GM12878 (cell line): ENCODE results near the gene C17orf107. TPM values are rescaled to one million over a fixed set of nuclear protein-coding genes. Genes with fewer than 3 reads are reported as not detected.

ENCODE experiments used
- ATAC-seq: fragments of 200-7000 bp; cut with Tn5 transposase; 3 replicates; pipeline ENCODE4 v1.9.1; 2020; ENCODE audit warnings: mild to moderate bottlenecking, moderate library complexity
- BruUV-seq: library from RNA; stranded (reverse); fragments of 400-500 nt; replicated peaks from 2 replicates; lab custom pipeline; 2021; lab: Mats Ljungman, UMichigan
- CTCF ChIA-PET: fragments of 300-600 bp; sonication (Branson Sonifier 250); formaldehyde crosslinking; extraction: SDS; loops from one replicate; lab custom pipeline; 2021; ENCODE audit warnings: inconsistent platforms; lab: Yijun Ruan, JAX
- POLR2A ChIA-PET: fragments of 350-600 bp; formaldehyde crosslinking; extraction: SDS; loops from one replicate; lab custom pipeline; 2021; ENCODE audit warnings: inconsistent platforms; lab: Charles Lee
- RAD21 ChIA-PET: fragments of 300-600 bp; sonication (Branson Sonifier 250); formaldehyde crosslinking; loops from one replicate; lab custom pipeline; 2023; ENCODE audit warnings: antibody characterized with exemption; ENCODE audit not compliant: unreplicated experiment; lab: Charles Lee
- SMC1A ChIA-PET: fragments of 300-600 bp; sonication (Branson Sonifier 250); formaldehyde crosslinking; loops from one replicate; lab custom pipeline; 2023; ENCODE audit not compliant: unreplicated experiment, uncharacterized antibody; lab: Charles Lee
- DNase-seq: peaks from one replicate; pipeline ENCODE4 v3.0.0-alpha.2; 2011; ENCODE audit warnings: low read depth, low spot score
- FAIRE-seq: peaks from 3 replicates; lab custom pipeline; 2011; peaks lifted over from hg19 to GRCh38; lab: Jason Lieb, UNC
- H2AFZ ChIP-seq: 2 replicates; pipeline ENCODE4 v1.6.0; 2011; ENCODE audit warnings: low read depth, low read length, control low read depth; ENCODE audit not compliant: control insufficient read depth
- H3K27ac ChIP-seq: 2 replicates; pipeline ENCODE4 v1.5.1; 2011; ENCODE audit warnings: control low read depth; ENCODE audit not compliant: control insufficient read depth, insufficient read depth
- H3K27me3 ChIP-seq, 2 experiments: replicated peaks in 1 of 2; 2 replicates each; pipeline versions ENCODE4 v1.6.0 to v1.6.1; 2011; ENCODE audit warnings: low read length in 1 of 2; ENCODE audit not compliant: control insufficient read depth in 2 of 2, insufficient read depth in 2 of 2
- H3K36me3 ChIP-seq, 2 experiments: 2 replicates each; pipeline ENCODE4 v1.5.1; 2011; ENCODE audit warnings: low read length in 1 of 2; ENCODE audit not compliant: control insufficient read depth in 2 of 2, insufficient read depth in 2 of 2
- H3K4me1 ChIP-seq: 2 replicates; pipeline ENCODE4 v1.6.1; 2011; ENCODE audit warnings: mild to moderate bottlenecking, low read length, moderate library complexity, mixed read lengths; ENCODE audit not compliant: control insufficient read depth, insufficient read depth
- H3K4me2 ChIP-seq: 2 replicates; pipeline ENCODE4 v1.6.0; 2011; ENCODE audit warnings: control low read depth; ENCODE audit not compliant: control insufficient read depth, insufficient read depth
- H3K4me3 ChIP-seq: fragments of 200-600 bp; sonication (generic); 2 replicates; pipeline ENCODE4 v1.5.1; 2016
- H3K79me2 ChIP-seq: 2 replicates; pipeline ENCODE4 v1.6.0; 2011; ENCODE audit warnings: low read length; ENCODE audit not compliant: control insufficient read depth, insufficient read depth
- H3K9ac ChIP-seq: 2 replicates; pipeline ENCODE4 v1.8.0; 2011; ENCODE audit warnings: low read length, control low read depth, mixed read lengths; ENCODE audit not compliant: control insufficient read depth, insufficient read depth
- H3K9me3 ChIP-seq: replicated peaks from 3 replicates; pipeline ENCODE4 v1.5.1; 2011; ENCODE audit warnings: mild to moderate bottlenecking, low read length; ENCODE audit not compliant: control insufficient read depth, insufficient read depth
- H4K20me1 ChIP-seq: 2 replicates; pipeline ENCODE4 v1.6.0; 2011; ENCODE audit not compliant: control insufficient read depth, insufficient read depth
- ZBED1 ChIP-seq: IDR thresholded peaks from 2 replicates; pipeline ENCODE4 v1.6.1; 2016; ENCODE audit warnings: borderline replicate concordance
- WGBS: methylation state at CpG from one replicate; pipeline ENCODE4 v1.1.6; 2016; ENCODE audit warnings: low lambda C conversion rate; ENCODE audit not compliant: insufficient replicate concordance, insufficient coverage; ENCODE audit errors: missing lambda C conversion rate; 5-methylcytosine and 5-hydroxymethylcytosine counted together
- in situ Hi-C: fragments of 300-500 bp; cut with MboI; formaldehyde crosslinking; loops from 9 replicates; pipeline ENCODE4 v1.14.3; 2018; ENCODE audit warnings: mixed read lengths
- intact Hi-C: fragments of 100-400 bp; cut with micrococcal nuclease; formaldehyde crosslinking; loops from one replicate; pipeline ENCODE4 v1.14.2; 2022; ENCODE audit not compliant: unreplicated experiment
- polyA plus RNA-seq, 11 experiments: library from polyadenylated mRNA; depleted of rRNA in 4 of 11; unstranded in 6 of 11; stranded (reverse) in 5 of 11; fragments of >200 nt; fragmentation: Nextera tagmentation in 4 of 11; fragmentation: Illumina TruSeq in 1 of 11; extraction: Ambion mirVana in 4 of 11; extraction: Trizol in 1 of 11; gene quantifications; 1 replicate in 1 of 11; 2 replicates in 10 of 11; pipeline versions ENCODE4 v1.2.1 to v1.2.3, GENCODE V29; 2011 to 2016; ENCODE audit warnings: inconsistent platforms in 2 of 11, missing spikeins in 2 of 11, low read depth in 1 of 11
- total RNA-seq, 4 experiments: library from RNA; depleted of rRNA in 3 of 4; stranded (reverse); fragments of >200 nt in 3 of 4; fragmentation: Illumina TruSeq in 1 of 4; extraction: Trizol in 1 of 4; gene quantifications; 2 replicates each; pipeline versions ENCODE4 v1.2.1 to v1.2.3, GENCODE V29; 2013 to 2021
- TF ChIP-seq, protein P1 (sequence below): fragments of 450-650 bp; formaldehyde crosslinking; IDR thresholded peaks from 2 replicates; pipeline ENCODE4 v1.4.0; 2020; ENCODE audit warnings: mild to moderate bottlenecking, moderate library complexity
- TF ChIP-seq, protein P2 (sequence below): fragments of 450-650 bp; IDR thresholded peaks from 2 replicates; pipeline ENCODE4 v1.6.1; 2017; ENCODE audit warnings: borderline replicate concordance
- TF ChIP-seq, protein P3 (sequence below): IDR thresholded peaks from 2 replicates; pipeline ENCODE4 v1.6.1; 2011; ENCODE audit warnings: mild to moderate bottlenecking, low read depth, low read length, moderate library complexity; ENCODE audit not compliant: insufficient replicate concordance
- TF ChIP-seq, protein P4 (sequence below): fragments of 150-350 bp; IDR thresholded peaks from 2 replicates; pipeline ENCODE4 v1.6.1; 2016; ENCODE audit warnings: low read depth, low read length
- TF ChIP-seq, protein P5 (sequence below): IDR thresholded peaks from 2 replicates; pipeline ENCODE4 v1.6.1; 2012; ENCODE audit warnings: low read depth, low read length, improper control_type of control experiment
- TF ChIP-seq, protein P6 (sequence below): fragments of 450-650 bp; IDR thresholded peaks from 2 replicates; pipeline ENCODE4 v1.6.1; 2018; ENCODE audit warnings: mild to moderate bottlenecking, low read depth, moderate library complexity; ENCODE audit not compliant: partially characterized antibody

C17orf107 gene
- total and polyA plus RNA-seq, 10 of the 15 experiments (the other 5 are each of a cell fraction or from before 2014, with no cell fraction given) = 0.05 to 0.46 (median 0.11) TPM; not detected in 3

GRCh38 chr17:4862720-4863119 lies 36.6 kb upstream of the C17orf107 start (continued):
- TF ChIP-seq, protein P1, sequence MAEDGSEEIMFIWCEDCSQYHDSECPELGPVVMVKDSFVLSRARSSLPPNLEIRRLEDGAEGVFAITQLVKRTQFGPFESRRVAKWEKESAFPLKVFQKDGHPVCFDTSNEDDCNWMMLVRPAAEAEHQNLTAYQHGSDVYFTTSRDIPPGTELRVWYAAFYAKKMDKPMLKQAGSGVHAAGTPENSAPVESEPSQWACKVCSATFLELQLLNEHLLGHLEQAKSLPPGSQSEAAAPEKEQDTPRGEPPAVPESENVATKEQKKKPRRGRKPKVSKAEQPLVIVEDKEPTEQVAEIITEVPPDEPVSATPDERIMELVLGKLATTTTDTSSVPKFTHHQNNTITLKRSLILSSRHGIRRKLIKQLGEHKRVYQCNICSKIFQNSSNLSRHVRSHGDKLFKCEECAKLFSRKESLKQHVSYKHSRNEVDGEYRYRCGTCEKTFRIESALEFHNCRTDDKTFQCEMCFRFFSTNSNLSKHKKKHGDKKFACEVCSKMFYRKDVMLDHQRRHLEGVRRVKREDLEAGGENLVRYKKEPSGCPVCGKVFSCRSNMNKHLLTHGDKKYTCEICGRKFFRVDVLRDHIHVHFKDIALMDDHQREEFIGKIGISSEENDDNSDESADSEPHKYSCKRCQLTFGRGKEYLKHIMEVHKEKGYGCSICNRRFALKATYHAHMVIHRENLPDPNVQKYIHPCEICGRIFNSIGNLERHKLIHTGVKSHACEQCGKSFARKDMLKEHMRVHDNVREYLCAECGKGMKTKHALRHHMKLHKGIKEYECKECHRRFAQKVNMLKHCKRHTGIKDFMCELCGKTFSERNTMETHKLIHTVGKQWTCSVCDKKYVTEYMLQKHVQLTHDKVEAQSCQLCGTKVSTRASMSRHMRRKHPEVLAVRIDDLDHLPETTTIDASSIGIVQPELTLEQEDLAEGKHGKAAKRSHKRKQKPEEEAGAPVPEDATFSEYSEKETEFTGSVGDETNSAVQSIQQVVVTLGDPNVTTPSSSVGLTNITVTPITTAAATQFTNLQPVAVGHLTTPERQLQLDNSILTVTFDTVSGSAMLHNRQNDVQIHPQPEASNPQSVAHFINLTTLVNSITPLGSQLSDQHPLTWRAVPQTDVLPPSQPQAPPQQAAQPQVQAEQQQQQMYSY (CRISPR knock-in tag) = no peak
- TF ChIP-seq, protein P2, sequence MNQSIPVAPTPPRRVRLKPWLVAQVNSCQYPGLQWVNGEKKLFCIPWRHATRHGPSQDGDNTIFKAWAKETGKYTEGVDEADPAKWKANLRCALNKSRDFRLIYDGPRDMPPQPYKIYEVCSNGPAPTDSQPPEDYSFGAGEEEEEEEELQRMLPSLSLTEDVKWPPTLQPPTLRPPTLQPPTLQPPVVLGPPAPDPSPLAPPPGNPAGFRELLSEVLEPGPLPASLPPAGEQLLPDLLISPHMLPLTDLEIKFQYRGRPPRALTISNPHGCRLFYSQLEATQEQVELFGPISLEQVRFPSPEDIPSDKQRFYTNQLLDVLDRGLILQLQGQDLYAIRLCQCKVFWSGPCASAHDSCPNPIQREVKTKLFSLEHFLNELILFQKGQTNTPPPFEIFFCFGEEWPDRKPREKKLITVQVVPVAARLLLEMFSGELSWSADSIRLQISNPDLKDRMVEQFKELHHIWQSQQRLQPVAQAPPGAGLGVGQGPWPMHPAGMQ = no peak
- TF ChIP-seq, protein P3, sequence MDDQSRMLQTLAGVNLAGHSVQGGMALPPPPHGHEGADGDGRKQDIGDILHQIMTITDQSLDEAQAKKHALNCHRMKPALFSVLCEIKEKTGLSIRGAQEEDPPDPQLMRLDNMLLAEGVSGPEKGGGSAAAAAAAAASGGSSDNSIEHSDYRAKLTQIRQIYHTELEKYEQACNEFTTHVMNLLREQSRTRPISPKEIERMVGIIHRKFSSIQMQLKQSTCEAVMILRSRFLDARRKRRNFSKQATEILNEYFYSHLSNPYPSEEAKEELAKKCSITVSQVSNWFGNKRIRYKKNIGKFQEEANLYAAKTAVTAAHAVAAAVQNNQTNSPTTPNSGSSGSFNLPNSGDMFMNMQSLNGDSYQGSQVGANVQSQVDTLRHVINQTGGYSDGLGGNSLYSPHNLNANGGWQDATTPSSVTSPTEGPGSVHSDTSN = no peak

DNA sequence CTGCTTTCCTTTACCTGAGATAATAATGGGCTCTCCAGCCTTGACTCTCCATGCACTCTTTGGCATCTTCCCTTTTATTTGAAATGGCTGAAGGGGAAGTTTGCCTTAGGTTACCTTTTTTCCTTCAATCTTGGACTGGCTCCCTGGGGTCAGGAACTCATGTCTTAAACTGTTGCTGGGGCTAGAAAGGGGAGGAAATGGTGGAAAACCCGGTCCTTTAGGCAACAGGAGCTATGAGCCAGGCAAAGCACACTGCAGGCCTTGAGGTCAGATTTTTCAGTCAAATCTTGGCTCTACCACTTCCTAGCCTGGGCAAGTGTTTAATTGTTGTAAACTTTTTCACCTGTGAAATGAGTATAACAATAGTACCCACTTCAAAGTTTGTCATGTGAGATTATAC lies 36.0 kb upstream of the C17orf107 start:
- no peak overlapping the region for H3K4me3 ChIP-seq
- intact Hi-C loops (no loop called here), in situ Hi-C loops (no loop called here)
- H3K4me1 ChIP-seq = no peaks in the 10 kb centered on the region
- no peaks in the 10 kb centered on the region for H3K79me2 ChIP-seq
- H3K4me2 ChIP-seq = no peak overlapping the region
- no peaks in the 10 kb centered on the region for H4K20me1 ChIP-seq
- no peak for FAIRE-seq
- no peak overlapping the region for H3K27ac ChIP-seq
- H3K9me3 ChIP-seq = no peaks in the 10 kb centered on the region
- DNase-seq = no peak
- CTCF ChIA-PET = interaction anchor here (1.4 kb wide), 1 partner anchor 296 kb away, joined by 3 read pairs; no protein-coding TSS in a partner anchor
- no peak for ATAC-seq
- no TSS peak for BruUV-seq
- RAD21 ChIA-PET = no interaction called here
- no peaks in the 10 kb centered on the region for H3K27me3 ChIP-seq
- H3K9ac ChIP-seq = no peak overlapping the region
- POLR2A ChIA-PET = no interaction called here
- H3K36me3 ChIP-seq = no peaks in the 10 kb centered on the region; a peak in 3 of 4 replicates
- no peak overlapping the region for H2AFZ ChIP-seq
- SMC1A ChIA-PET = interaction anchor here (1.0 kb wide), 1 partner anchor 13 kb away, joined by 4 read pairs; no protein-coding TSS in a partner anchor
- 91% methylated on average over 1 of the region's 1 CpG for WGBS
- TF ChIP-seq, protein P4, sequence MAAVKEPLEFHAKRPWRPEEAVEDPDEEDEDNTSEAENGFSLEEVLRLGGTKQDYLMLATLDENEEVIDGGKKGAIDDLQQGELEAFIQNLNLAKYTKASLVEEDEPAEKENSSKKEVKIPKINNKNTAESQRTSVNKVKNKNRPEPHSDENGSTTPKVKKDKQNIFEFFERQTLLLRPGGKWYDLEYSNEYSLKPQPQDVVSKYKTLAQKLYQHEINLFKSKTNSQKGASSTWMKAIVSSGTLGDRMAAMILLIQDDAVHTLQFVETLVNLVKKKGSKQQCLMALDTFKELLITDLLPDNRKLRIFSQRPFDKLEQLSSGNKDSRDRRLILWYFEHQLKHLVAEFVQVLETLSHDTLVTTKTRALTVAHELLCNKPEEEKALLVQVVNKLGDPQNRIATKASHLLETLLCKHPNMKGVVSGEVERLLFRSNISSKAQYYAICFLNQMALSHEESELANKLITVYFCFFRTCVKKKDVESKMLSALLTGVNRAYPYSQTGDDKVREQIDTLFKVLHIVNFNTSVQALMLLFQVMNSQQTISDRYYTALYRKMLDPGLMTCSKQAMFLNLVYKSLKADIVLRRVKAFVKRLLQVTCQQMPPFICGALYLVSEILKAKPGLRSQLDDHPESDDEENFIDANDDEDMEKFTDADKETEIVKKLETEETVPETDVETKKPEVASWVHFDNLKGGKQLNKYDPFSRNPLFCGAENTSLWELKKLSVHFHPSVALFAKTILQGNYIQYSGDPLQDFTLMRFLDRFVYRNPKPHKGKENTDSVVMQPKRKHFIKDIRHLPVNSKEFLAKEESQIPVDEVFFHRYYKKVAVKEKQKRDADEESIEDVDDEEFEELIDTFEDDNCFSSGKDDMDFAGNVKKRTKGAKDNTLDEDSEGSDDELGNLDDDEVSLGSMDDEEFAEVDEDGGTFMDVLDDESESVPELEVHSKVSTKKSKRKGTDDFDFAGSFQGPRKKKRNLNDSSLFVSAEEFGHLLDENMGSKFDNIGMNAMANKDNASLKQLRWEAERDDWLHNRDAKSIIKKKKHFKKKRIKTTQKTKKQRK = no peak
- TF ChIP-seq ZBED1 = no peak
- TF ChIP-seq, protein P5, sequence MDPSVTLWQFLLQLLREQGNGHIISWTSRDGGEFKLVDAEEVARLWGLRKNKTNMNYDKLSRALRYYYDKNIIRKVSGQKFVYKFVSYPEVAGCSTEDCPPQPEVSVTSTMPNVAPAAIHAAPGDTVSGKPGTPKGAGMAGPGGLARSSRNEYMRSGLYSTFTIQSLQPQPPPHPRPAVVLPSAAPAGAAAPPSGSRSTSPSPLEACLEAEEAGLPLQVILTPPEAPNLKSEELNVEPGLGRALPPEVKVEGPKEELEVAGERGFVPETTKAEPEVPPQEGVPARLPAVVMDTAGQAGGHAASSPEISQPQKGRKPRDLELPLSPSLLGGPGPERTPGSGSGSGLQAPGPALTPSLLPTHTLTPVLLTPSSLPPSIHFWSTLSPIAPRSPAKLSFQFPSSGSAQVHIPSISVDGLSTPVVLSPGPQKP = no peak
- TF ChIP-seq, protein P6, sequence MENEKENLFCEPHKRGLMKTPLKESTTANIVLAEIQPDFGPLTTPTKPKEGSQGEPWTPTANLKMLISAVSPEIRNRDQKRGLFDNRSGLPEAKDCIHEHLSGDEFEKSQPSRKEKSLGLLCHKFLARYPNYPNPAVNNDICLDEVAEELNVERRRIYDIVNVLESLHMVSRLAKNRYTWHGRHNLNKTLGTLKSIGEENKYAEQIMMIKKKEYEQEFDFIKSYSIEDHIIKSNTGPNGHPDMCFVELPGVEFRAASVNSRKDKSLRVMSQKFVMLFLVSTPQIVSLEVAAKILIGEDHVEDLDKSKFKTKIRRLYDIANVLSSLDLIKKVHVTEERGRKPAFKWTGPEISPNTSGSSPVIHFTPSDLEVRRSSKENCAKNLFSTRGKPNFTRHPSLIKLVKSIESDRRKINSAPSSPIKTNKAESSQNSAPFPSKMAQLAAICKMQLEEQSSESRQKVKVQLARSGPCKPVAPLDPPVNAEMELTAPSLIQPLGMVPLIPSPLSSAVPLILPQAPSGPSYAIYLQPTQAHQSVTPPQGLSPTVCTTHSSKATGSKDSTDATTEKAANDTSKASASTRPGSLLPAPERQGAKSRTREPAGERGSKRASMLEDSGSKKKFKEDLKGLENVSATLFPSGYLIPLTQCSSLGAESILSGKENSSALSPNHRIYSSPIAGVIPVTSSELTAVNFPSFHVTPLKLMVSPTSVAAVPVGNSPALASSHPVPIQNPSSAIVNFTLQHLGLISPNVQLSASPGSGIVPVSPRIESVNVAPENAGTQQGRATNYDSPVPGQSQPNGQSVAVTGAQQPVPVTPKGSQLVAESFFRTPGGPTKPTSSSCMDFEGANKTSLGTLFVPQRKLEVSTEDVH = no peak
